T-helper 2 cell treated with Interferon-gamma antibody and Interleukin-4, amounts not matched to agents 100 ng/mL and 5 ng/mL, for 36 hours (primary cell): ENCODE measurements around the gene CXCL1. TPM values are rescaled to one million over a fixed set of nuclear protein-coding genes. Genes with fewer than 3 reads are reported as not detected.

Source experiments
- intact Hi-C: fragments of 100-400 bp; cut with micrococcal nuclease; formaldehyde crosslinking; loops from one replicate; pipeline ENCODE4 v1.15.1; 2023
- total RNA-seq: library from RNA; stranded (reverse); gene quantifications from 2 replicates; pipeline ENCODE4 v1.2.3, GENCODE V29; 2022

The CXCL1 gene
- total RNA-seq, 1 donor from 2014 or later: not detected

- intact Hi-C loops: no loop called here
Measured at GRCh38 chr4:73916172-73916925, 47.2 kb downstream of the CXCL1 start.

- intact Hi-C loops: no loop called here
Measured at GRCh38 chr4:73917081-73917501, 47.9 kb downstream of the CXCL1 start.

GRCh38 chr4:73918058-73918457 is 48.9 kb downstream of the CXCL1 start:
- intact Hi-C loops: no loop called here

GRCh38 chr4:73919691-73920090 is 50.5 kb downstream of the CXCL1 start:
- intact Hi-C loops: no loop called here

Other genes with a start within 250 kb of the CXCL1 start
- gene RASSF6, start 249.0 kb upstream of the CXCL1 start, total RNA-seq: not detected in 2 replicates
- gene CXCL8, start 128.8 kb upstream of the CXCL1 start, total RNA-seq: 2.2 and 2.3 TPM in 2 replicates
- gene CXCL6, start 32.7 kb upstream of the CXCL1 start, total RNA-seq: not detected in 2 replicates
- not detected in 2 replicates for gene PF4V1, start 16.1 kb upstream of the CXCL1 start, total RNA-seq
- gene PF4, start 112.6 kb downstream of the CXCL1 start, total RNA-seq: not detected in 2 replicates
- not detected in 2 replicates for gene PPBP, start 118.8 kb downstream of the CXCL1 start, total RNA-seq
- not detected in 2 replicates for gene CXCL5, start 129.3 kb downstream of the CXCL1 start, total RNA-seq
- not detected in 2 replicates for gene CXCL3, start 169.3 kb downstream of the CXCL1 start, total RNA-seq
- not detected in 2 replicates for gene CXCL2, start 229.8 kb downstream of the CXCL1 start, total RNA-seq